ENCODE measurements around the gene KIF6.

Gene KIF6

GRCh38 chr6:39439342-39440038 lies 285.7 kb downstream of the KIF6 start:
- DNase-seq, result no peak

DNA sequence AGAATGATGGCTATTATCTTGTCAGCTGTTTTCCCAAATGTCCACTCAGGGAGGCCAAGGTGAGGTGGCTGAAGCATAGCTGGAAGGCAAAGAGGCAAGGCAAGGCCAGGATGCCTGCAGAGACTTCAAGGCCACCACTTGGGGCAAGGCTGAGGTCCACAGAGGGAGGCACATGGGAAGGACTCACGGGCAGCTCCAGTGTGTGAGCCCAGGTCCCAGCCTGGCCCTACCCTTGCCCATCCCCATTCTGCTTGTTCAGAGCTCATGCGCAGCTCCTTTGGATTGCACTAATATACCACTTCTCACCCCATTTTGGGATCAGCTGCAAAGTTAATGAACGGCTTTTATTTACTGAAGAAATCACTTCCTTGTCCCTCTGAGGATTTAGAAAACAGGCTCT lies 291.6 kb downstream of the KIF6 start:
- no peak for DNase-seq

GRCh38 chr6:39432330-39433025 lies 292.7 kb downstream of the KIF6 start:
- no peak for DNase-seq

GRCh38 chr6:39430871-39431523 lies 294.2 kb downstream of the KIF6 start:
- DNase-seq, result peak; percentile 41

DNA sequence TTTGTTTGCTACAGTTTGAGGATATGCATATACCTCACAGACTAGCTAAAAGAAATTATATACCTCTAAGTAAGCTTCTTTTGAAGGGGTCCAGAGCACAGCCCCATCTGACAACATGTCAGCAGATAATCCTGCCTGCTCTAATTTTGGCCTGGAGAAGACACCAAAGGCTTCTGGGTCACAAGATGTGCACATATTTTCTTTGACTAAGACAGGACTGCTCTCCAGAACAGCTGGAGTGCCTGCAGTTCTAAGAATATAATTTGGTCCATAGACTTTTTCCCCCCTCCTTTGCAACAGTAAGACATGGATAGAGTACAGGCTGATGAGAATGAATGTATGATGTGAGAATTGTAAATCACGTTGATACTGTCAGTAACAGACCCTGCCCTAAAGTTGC lies 294.8 kb downstream of the KIF6 start:
- no peak for DNase-seq

DNA sequence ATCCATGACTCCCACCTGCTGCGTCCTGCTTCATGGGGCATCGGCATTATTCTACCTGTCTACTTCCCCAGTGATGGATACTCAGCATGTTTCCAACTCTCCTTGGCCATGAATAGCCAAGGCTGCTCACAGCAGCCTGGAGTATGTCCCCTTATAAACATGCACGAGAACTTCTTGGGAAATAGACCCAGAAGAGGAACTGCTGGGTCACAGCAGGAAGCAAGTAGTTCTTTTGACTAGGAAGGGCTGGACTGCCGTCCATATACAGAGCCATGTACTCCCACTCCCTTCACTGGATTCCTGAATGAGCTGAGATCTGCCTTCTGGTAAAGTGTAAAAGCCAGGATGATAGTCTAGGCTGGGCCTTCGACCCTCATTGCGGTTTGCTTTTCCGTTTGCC lies 296.4 kb downstream of the KIF6 start:
- DNase-seq, result no peak

DNA sequence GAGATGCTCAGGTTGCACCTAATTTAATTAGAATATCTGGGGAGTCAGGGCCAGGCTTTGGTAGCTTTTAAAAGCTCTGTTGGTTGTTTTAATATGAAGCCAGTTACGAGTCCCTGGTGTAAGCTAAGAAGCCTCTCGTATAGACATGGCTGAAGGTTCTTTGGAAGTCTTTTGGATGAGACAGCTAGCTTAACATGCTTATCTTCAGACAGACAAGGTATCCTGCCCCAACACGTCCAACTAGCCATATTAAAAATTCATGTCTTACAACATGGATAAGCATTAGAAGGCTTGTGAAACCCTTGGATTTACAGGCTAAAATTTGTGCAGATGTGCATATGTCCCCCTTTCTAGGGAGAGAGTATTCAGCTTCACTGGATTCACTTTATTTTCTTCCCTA lies 297.1 kb downstream of the KIF6 start:
- DNase-seq, result no peak

- DNase-seq, result peak; percentile 60
These were observed 299.1 kb downstream of the KIF6 start for GRCh38 chr6:39426073-39426456.

GRCh38 chr6:39425346-39426072 lies 299.7 kb downstream of the KIF6 start:
- no peak for DNase-seq

- no peak for DNase-seq
These were observed 300.4 kb downstream of the KIF6 start for GRCh38 chr6:39424831-39425230.

DNA sequence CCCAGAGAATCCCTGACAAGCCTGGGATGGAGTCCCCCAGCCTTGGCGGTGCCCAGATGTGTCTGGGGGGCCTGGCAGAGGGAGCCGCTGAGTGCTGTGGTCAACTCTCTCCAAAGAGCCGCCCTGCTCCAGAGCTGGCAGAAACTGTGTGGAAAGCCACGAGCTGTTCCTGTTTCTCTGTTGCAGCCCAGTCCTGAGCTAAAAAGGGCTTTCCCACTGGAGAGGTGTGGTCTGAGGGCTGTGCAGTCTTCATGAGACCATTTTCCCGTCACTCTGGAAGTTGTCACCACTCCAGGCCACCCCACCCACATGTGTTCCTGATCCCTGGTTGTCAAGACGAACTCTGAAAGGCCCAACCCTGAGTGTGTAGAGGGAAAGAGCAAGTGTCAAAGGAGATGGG lies 303.0 kb downstream of the KIF6 start:
- no peak for DNase-seq

- DNase-seq, result no peak
These were observed 303.6 kb downstream of the KIF6 start for GRCh38 chr6:39421383-39422225.

DNA sequence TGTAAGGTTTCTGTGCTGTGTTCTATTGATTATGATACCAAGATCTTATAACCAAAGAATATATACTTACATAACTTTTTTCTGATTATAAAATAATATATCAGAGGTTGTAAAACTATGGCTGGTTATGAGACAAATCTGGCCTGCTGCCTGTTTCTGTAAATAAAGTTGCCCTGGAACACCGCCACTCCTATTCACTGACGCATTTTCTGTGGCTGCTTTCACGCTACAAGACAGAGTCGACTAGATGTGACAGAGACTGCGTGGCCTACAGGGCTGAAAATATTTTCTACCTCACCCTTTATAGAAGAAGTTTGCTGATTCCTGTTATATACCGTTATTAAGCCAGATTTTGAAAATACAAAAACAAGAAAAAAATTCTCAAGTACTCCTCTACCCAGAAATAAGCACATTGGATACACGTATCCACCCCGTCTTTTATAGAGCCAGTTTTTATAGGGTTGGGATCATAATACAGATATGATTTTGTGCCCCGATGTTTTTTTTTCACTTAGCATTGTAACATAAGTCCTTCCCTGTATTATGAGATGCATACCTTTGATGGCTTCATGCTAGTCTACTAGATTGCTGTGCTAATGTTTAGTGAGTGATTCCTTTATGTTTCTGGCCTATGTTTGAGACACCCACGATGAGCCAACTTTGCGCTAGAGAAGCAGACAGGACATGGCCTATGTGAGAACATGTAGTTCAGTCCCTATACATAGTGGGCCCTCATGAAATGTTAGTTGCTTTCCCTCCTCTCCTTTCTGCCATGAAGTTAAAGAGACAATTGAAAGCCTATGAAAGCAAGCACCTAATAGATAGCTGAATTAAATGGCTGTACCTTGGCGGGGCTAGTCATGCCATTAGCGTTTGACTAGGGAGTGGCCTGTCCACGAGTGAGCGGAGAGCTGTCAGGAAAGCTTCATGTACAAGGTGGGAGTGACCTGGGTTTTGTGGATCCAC lies 304.6 kb downstream of the KIF6 start:
- DNase-seq, result peak; percentile 14

- DNase-seq, result no peak
These were observed 305.6 kb downstream of the KIF6 start for GRCh38 chr6:39419607-39420006.

DNA sequence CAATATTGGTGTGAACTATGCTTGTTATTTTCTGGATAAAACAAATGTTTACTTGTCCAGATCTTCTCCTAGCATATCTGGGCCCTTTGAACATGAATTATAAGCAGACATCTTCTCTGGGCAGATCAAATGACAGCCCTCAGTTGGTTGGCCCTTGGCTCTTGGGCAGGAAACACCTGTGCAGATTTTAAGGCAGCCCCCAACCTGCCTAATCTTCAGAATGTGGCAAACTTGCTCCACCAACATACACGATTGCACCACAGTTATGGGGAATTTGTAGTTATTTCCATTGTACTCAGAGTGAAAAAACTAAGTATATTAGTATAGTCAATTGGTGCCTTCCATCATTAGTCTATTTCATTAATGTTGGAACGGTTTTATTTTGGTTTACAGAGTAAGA lies 307.8 kb downstream of the KIF6 start:
- DNase-seq, result no peak

GRCh38 chr6:39416728-39417127 lies 308.5 kb downstream of the KIF6 start:
- no peak for DNase-seq

DNA sequence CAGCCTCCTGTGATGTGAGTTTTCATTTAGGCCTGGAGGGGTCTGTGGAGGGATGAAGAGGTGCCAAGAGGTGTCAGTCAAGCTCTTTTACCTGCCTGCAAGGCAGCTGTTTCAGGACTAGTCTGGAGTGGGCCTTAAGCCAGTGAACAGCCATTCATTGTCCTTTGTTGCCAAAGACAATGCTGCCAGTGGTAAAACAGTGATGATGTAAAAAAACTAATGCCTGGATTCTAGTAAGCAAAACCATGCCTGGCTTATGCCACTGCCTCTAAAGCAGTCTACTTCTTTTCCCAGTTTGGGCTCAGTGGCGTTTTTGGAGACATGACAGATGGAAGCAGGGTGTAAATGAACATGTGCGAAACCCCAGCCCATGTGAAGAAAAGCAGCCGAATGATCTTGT lies 309.2 kb downstream of the KIF6 start:
- DNase-seq, result no peak

- no peak for DNase-seq
These were observed 309.7 kb downstream of the KIF6 start for GRCh38 chr6:39415482-39415881.

- DNase-seq, result no peak
These were observed 313.7 kb downstream of the KIF6 start for GRCh38 chr6:39411465-39411864.

DNA sequence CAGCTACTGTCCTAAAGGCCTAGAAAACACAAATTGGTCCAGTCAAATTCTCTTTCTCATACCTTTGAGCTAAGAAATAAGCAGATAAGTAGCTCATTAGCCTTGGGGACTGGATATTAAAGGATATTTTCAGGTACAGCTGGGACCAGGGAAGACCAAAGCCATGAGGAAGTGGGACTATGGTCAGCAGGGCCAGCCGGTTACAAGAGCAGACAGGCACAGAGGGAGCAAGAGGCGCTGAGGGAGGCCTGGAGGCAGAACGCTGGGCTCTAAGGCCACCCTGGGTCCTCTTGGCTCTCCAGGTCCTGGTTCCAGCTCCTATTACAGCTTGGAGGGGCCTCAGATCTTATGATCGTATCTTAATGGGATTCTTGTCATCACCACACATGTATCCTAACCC lies 314.2 kb downstream of the KIF6 start:
- no peak for DNase-seq

DNA sequence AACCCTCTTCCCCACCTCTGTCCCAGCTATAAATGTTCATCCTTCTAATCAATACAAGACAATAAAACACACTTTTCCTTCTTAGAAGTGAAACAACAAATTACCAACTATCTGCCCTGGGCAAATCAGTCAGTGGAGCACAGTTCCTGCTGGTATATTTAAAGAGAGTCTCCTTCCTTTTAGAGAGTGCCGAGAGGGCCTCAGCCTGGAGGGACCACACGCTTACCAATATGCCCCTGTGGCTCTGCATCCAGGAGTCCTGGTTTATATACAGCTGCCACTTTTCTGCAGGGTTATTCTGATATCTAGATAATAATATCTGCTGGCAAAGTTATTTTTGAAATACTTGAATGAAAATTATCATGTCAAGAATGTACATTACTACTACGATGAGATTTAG lies 315.3 kb downstream of the KIF6 start:
- no peak for DNase-seq
